H9 (cell line): Measurements from ENCODE around the gene SRF. TPM values are rescaled to one million over a fixed set of nuclear protein-coding genes. Genes with fewer than 3 reads are reported as not detected.

Source experiments
- DNase-seq: peaks from one replicate; pipeline ENCODE4 v3.0.0-alpha.2; 2017
- H2AFZ ChIP-seq: one replicate; pipeline ENCODE4 v1.6.1; 2013; ENCODE audit warnings: mild to moderate bottlenecking, low read length, control low read depth, moderate library complexity
- H2AK5ac ChIP-seq: 2 replicates; pipeline ENCODE4 v1.6.1; 2013; ENCODE audit warnings: low read length, control low read depth, mixed read lengths; ENCODE audit not compliant: insufficient read length
- H2BK120ac ChIP-seq: one replicate; pipeline ENCODE4 v1.6.1; 2013; ENCODE audit warnings: low read depth, mild to moderate bottlenecking, low read length, control low read depth, inconsistent platforms; ENCODE audit not compliant: poor library complexity, severe bottlenecking
- H2BK12ac ChIP-seq: 2 replicates; pipeline ENCODE4 v1.6.1; 2013; ENCODE audit warnings: low read length, control low read depth, mixed read lengths, low read depth; ENCODE audit not compliant: insufficient read length
- H2BK15ac ChIP-seq: 2 replicates; pipeline ENCODE4 v1.6.1; 2013; ENCODE audit warnings: low read depth, low read length, control low read depth
- H2BK20ac ChIP-seq: one replicate; pipeline ENCODE4 v1.6.1; 2013; ENCODE audit warnings: low read depth, mild to moderate bottlenecking, low read length, control low read depth, inconsistent platforms; ENCODE audit not compliant: poor library complexity, severe bottlenecking
- H2BK5ac ChIP-seq: 2 replicates; pipeline ENCODE4 v1.6.1; 2013; ENCODE audit warnings: low read length, control low read depth, mixed read lengths; ENCODE audit not compliant: insufficient read length
- H3K14ac ChIP-seq: 2 replicates; pipeline ENCODE4 v1.6.1; 2013; ENCODE audit warnings: low read length, control low read depth; ENCODE audit not compliant: insufficient read depth
- H3K18ac ChIP-seq: 2 replicates; pipeline ENCODE4 v1.6.1; 2013; ENCODE audit warnings: low read depth, mild to moderate bottlenecking, mixed read lengths, low read length, control low read depth; ENCODE audit not compliant: insufficient read length
- H3K23ac ChIP-seq: 2 replicates; pipeline ENCODE4 v1.6.1; 2013; ENCODE audit warnings: low read length, control low read depth, mixed read lengths, low read depth; ENCODE audit not compliant: insufficient read length
- H3K23me2 ChIP-seq: 2 replicates; pipeline ENCODE4 v1.6.1; 2013; ENCODE audit warnings: low read depth, mild to moderate bottlenecking, mixed read lengths, low read length, control low read depth; ENCODE audit not compliant: insufficient read length, poor library complexity, severe bottlenecking
- H3K27ac ChIP-seq: 2 replicates; pipeline ENCODE4 v1.5.1; 2013; ENCODE audit warnings: low read length, control low read depth, mixed read lengths, low read depth; ENCODE audit not compliant: insufficient read length
- H3K27me3 ChIP-seq: 2 replicates; pipeline ENCODE4 v1.6.1; 2013; ENCODE audit warnings: low read length, control low read depth, inconsistent platforms; ENCODE audit not compliant: insufficient read depth
- H3K4ac ChIP-seq: 2 replicates; pipeline ENCODE4 v1.6.1; 2013; ENCODE audit warnings: low read depth, mild to moderate bottlenecking, control low read depth, inconsistent platforms, low read length, moderate library complexity
- H3K4me1 ChIP-seq: 2 replicates; pipeline ENCODE4 v1.6.1; 2013; ENCODE audit warnings: low read length, control low read depth, inconsistent platforms; ENCODE audit not compliant: insufficient read depth
- H3K4me2 ChIP-seq: 2 replicates; pipeline ENCODE4 v1.6.1; 2013; ENCODE audit warnings: low read length, control low read depth, mixed read lengths; ENCODE audit not compliant: insufficient read length, insufficient read depth
- H3K56ac ChIP-seq: 2 replicates; pipeline ENCODE4 v1.6.1; 2013; ENCODE audit warnings: low read depth, mild to moderate bottlenecking, mixed read lengths, low read length, control low read depth; ENCODE audit not compliant: insufficient read length
- H3K79me1 ChIP-seq: 2 replicates; pipeline ENCODE4 v1.6.1; 2013; ENCODE audit warnings: low read depth, mild to moderate bottlenecking, moderate library complexity, low read length, control low read depth, inconsistent platforms; ENCODE audit not compliant: insufficient read depth, poor library complexity, severe bottlenecking
- H3K79me2 ChIP-seq: 2 replicates; pipeline ENCODE4 v1.6.1; 2013; ENCODE audit warnings: low read length, control low read depth, inconsistent platforms; ENCODE audit not compliant: insufficient read depth
- H3K9ac ChIP-seq: 2 replicates; pipeline ENCODE4 v1.6.1; 2013; ENCODE audit warnings: low read length, control low read depth, mixed read lengths; ENCODE audit not compliant: insufficient read length; ENCODE audit errors: extremely low read depth
- H3K9me3 ChIP-seq: one replicate; pipeline ENCODE4 v1.6.1; 2013; ENCODE audit warnings: low read depth, low read length, inconsistent platforms; ENCODE audit not compliant: control insufficient read depth
- H3T11ph ChIP-seq: one replicate; pipeline ENCODE4 v1.6.1; 2013; ENCODE audit warnings: mild to moderate bottlenecking, low read length, control low read depth, inconsistent platforms
- H4K20me1 ChIP-seq: one replicate; pipeline ENCODE4 v1.6.1; 2013; ENCODE audit not compliant: control insufficient read depth, insufficient read length, insufficient read depth
- H4K5ac ChIP-seq: 2 replicates; pipeline ENCODE4 v1.6.1; 2013; ENCODE audit warnings: low read depth, mild to moderate bottlenecking, mixed read lengths, low read length, control low read depth; ENCODE audit not compliant: insufficient read length
- H4K8ac ChIP-seq: replicated peaks from 2 replicates; pipeline ENCODE4 v1.6.1; 2013; ENCODE audit warnings: low read length, control low read depth, mixed read lengths, low read depth; ENCODE audit not compliant: insufficient read length
- H4K91ac ChIP-seq: 2 replicates; pipeline ENCODE4 v1.6.1; 2013; ENCODE audit warnings: low read depth, mild to moderate bottlenecking, moderate library complexity, mixed read lengths, low read length, control low read depth; ENCODE audit not compliant: insufficient read length
- H3K27ac Mint-ChIP-seq, 3 experiments: 2 replicates in 2 of 3; 3 replicates in 1 of 3; pipeline ENCODE4 v1.8.0; 2020 to 2021; ENCODE audit warnings: mixed read lengths in 3 of 3, mild to moderate bottlenecking in 1 of 3, moderate library complexity in 1 of 3
- H3K27me3 Mint-ChIP-seq: 2 replicates; pipeline ENCODE4 v1.8.0; 2021; ENCODE audit warnings: low read depth, mild to moderate bottlenecking, moderate library complexity, mixed read lengths
- H3K36me3 Mint-ChIP-seq, 3 experiments: 2 replicates in 2 of 3; 3 replicates in 1 of 3; pipeline ENCODE4 v1.8.0; 2020 to 2021; ENCODE audit warnings: low read depth in 3 of 3, mixed read lengths in 3 of 3; ENCODE audit not compliant: insufficient read depth in 1 of 3
- H3K4me1 Mint-ChIP-seq, 2 experiments: 2 replicates each; pipeline ENCODE4 v1.8.0; 2020; ENCODE audit warnings: mixed read lengths in 2 of 2
- H3K4me3 Mint-ChIP-seq, 2 experiments: 2 replicates in 1 of 2; 3 replicates in 1 of 2; pipeline ENCODE4 v1.8.0; 2020 to 2021; ENCODE audit warnings: mild to moderate bottlenecking in 2 of 2, mixed read lengths in 2 of 2, moderate library complexity in 1 of 2
- H3K9me3 Mint-ChIP-seq, 2 experiments: 2 replicates in 1 of 2; 3 replicates in 1 of 2; pipeline ENCODE4 v1.8.0; 2020; ENCODE audit warnings: mild to moderate bottlenecking in 2 of 2, mixed read lengths in 2 of 2, moderate library complexity in 1 of 2
- CTCF ChIP-seq: fragments of 200-600 bp; sonication (generic); conservative IDR thresholded peaks from 3 replicates; pipeline ENCODE4 v1.8.0; 2021; ENCODE audit warnings: antibody characterized with exemption, mild to moderate bottlenecking
- WGBS: extraction: QIAGEN DNeasy Blood & Tissue Kit; methylation state at CpG from one replicate; pipeline ENCODE4 v1.1.7; 2013; ENCODE audit warnings: missing lambda C conversion rate, low lambda C conversion rate, mixed read lengths; ENCODE audit not compliant: insufficient read length; ENCODE audit errors: extremely low coverage; 5-methylcytosine and 5-hydroxymethylcytosine counted together
- total RNA-seq: library from RNA; stranded (reverse); gene quantifications from 2 replicates; pipeline ENCODE4 v1.2.1, GENCODE V29; 2021

The SRF gene
- total RNA-seq, 1 experiment from 2014 or later = 57.5 TPM

GRCh38 chr6:43219119-43219518, 48.0 kb downstream of the SRF start:
- no peak overlapping the region for H2BK15ac ChIP-seq
- no peak overlapping the region for H3T11ph ChIP-seq
- no peak overlapping the region for H3K4me3 Mint-ChIP-seq
- peaks cover 0 to 16% (median 4%) of the 10 kb centered on the region in 3 experiments; a peak in 4 of 7 replicates for H3K36me3 Mint-ChIP-seq
- H3K27ac Mint-ChIP-seq = no peak overlapping the region
- H3K14ac ChIP-seq = no peak overlapping the region
- H4K20me1 ChIP-seq = no peaks in the 10 kb centered on the region
- no peak overlapping the region for H3K56ac ChIP-seq
- H2BK12ac ChIP-seq = no peak overlapping the region
- no CpG with 5 or more reads among the region's 3 CpGs for WGBS
- no peaks in the 10 kb centered on the region for H3K79me1 ChIP-seq
- DNase-seq = no peak
- no peak overlapping the region for H2BK5ac ChIP-seq
- no peak overlapping the region for H3K9ac ChIP-seq
- H2BK120ac ChIP-seq = no peak overlapping the region
- no peak overlapping the region for H2AFZ ChIP-seq
- H2BK20ac ChIP-seq = no peak overlapping the region
- no peak overlapping the region for H2AK5ac ChIP-seq
- no peak overlapping the region for H3K23ac ChIP-seq
- no peak for TF ChIP-seq CTCF
- no peak overlapping the region for H3K4ac ChIP-seq
- H3K27me3 Mint-ChIP-seq = peaks cover 2% of the 10 kb centered on the region; the same call in 1 of the 2 replicates
- H4K8ac ChIP-seq = no peak overlapping the region
- no peak overlapping the region for H4K5ac ChIP-seq
- no peaks in the 10 kb centered on the region; the same call in 1 of the 2 replicates for H3K4me1 ChIP-seq
- no peaks in the 10 kb centered on the region for H3K27me3 ChIP-seq
- no peak overlapping the region for H4K91ac ChIP-seq
- no peaks in the 10 kb centered on the region for H3K79me2 ChIP-seq
- no peaks in the 10 kb centered on the region for H3K9me3 Mint-ChIP-seq
- H3K9me3 ChIP-seq = no peaks in the 10 kb centered on the region
- H3K4me1 Mint-ChIP-seq = peaks cover 5 to 12% of the 10 kb centered on the region in 2 experiments; a peak in 3 of 4 replicates
- H3K18ac ChIP-seq = no peak overlapping the region
- H3K4me2 ChIP-seq = no peak overlapping the region
- no peak overlapping the region for H3K27ac ChIP-seq
- no peaks in the 10 kb centered on the region for H3K23me2 ChIP-seq
